ENCODE results near the gene PHC1. TPM values are rescaled to one million over a fixed set of nuclear protein-coding genes. Genes with fewer than 3 reads are reported as not detected.

Gene PHC1
- total and polyA plus RNA-seq, 7 donors, result 11.3 to 27.1 (median 17.7) TPM

GRCh38 chr12:8948701-8949341 lies 34.5 kb downstream of the PHC1 start:
- DNase-seq (no peak), ATAC-seq (peak in 1 of 4 donors; percentile 1)
- peaks cover 0 to 41% of the 10 kb centered on the region in 2 donors for H3K36me3 ChIP-seq (ENCODE audit: insufficient read depth in 1 of 2, low read depth in 1 of 2)
- no peaks in the 10 kb centered on the region for H3K27me3 ChIP-seq (ENCODE audit: insufficient read depth in 3 of 3, low read length in 2 of 3)
- peaks cover 24% of the 10 kb centered on the region for H3K4me1 ChIP-seq
- 0 to 1% (median 0%) methylated on average over 15 of the region's 15 CpGs for WGBS, 3 donors
- peak overlapping the region; percentile 99 for H3K27ac ChIP-seq
- intact Hi-C loops (cut with DNase I), result loop anchor here in 1 of 2 donors (5.0 kb wide), 1 partner anchor 37 kb away; the partner anchor contains the start of gene PHC1
- no peaks in the 10 kb centered on the region for H3K9me3 ChIP-seq
- peak overlapping the region; percentile 80 for H3K4me3 ChIP-seq
- TF ChIP-seq CTCF (IDR thresholded peaks at IDR 0.05), result no peak

GRCh38 chr12:8949342-8950220 lies 35.3 kb downstream of the PHC1 start, which contains the start of gene M6PR:
Gene M6PR (minus strand): TSS chr12:8949645. CDS start chr12:8946404, 3,241 bp downstream.
- peak; percentile 61 for TF ChIP-seq CTCF (IDR thresholded peaks at IDR 0.05)
- ATAC-seq (peak; percentile 95 to 97 (median 96)), DNase-seq (peak; percentile 93 to 97)
- H3K4me3 ChIP-seq, result peak within 1 kb of the TSS; percentile 80
- H3K27me3 ChIP-seq (ENCODE audit: insufficient read depth in 3 of 3, low read length in 2 of 3), result no peaks in the 10 kb centered on the region
- intact Hi-C loops (cut with DNase I), result loop anchor here (2.0 to 5.0 kb wide), 3 partner anchors 37 to 89 kb away; partner anchors contain the start of gene PHC1 (in 1 of the 2)
- 0 to 1% (median 0%) methylated on average over 66 of the region's 66 CpGs for WGBS, 3 donors
- no peaks in the 10 kb centered on the region for H3K9me3 ChIP-seq
- peaks cover 24% of the 10 kb centered on the region for H3K4me1 ChIP-seq
- H3K27ac ChIP-seq, result peak within 1 kb of the TSS; percentile 99
- peaks cover 0 to 37% of the 10 kb centered on the region in 2 donors for H3K36me3 ChIP-seq (ENCODE audit: insufficient read depth in 1 of 2, low read depth in 1 of 2)

GRCh38 chr12:8950221-8950527 lies 35.9 kb downstream of the PHC1 start:
- H3K4me1 ChIP-seq, result peaks cover 24% of the 10 kb centered on the region
- WGBS, 3 donors, result 0 to 1% (median 1%) methylated on average over 7 of the region's 7 CpGs
- H3K27me3 ChIP-seq (ENCODE audit: insufficient read depth in 3 of 3, low read length in 2 of 3), result no peaks in the 10 kb centered on the region
- peak overlapping the region; percentile 99 for H3K27ac ChIP-seq
- peaks cover 0 to 36% of the 10 kb centered on the region in 2 donors for H3K36me3 ChIP-seq (ENCODE audit: insufficient read depth in 1 of 2, low read depth in 1 of 2)
- ATAC-seq (no peak), DNase-seq (no peak)
- peak overlapping the region; percentile 80 for H3K4me3 ChIP-seq
- H3K9me3 ChIP-seq, result no peaks in the 10 kb centered on the region
- intact Hi-C loops (cut with DNase I), result loop anchor here (2.0 to 5.0 kb wide), 2 partner anchors 87 to 89 kb away; no protein-coding TSS in a partner anchor
- no peak for TF ChIP-seq CTCF (IDR thresholded peaks at IDR 0.05)

- no peaks in the 10 kb centered on the region for H3K9me3 ChIP-seq
- DNase-seq (no peak), ATAC-seq (no peak)
- intact Hi-C loops (cut with DNase I), result loop anchor here (2.0 to 5.0 kb wide), 2 partner anchors 86 to 88 kb away; no protein-coding TSS in a partner anchor
- peaks cover 24% of the 10 kb centered on the region for H3K4me1 ChIP-seq
- no peaks in the 10 kb centered on the region for H3K27me3 ChIP-seq (ENCODE audit: insufficient read depth in 3 of 3, low read length in 2 of 3)
- 14 to 25% (median 24%) methylated on average over 9 of the region's 9 CpGs for WGBS, 3 donors
- no peak for TF ChIP-seq CTCF (IDR thresholded peaks at IDR 0.05)
- peak overlapping the region; percentile 99 for H3K27ac ChIP-seq
- peaks cover 0 to 28% of the 10 kb centered on the region in 2 donors for H3K36me3 ChIP-seq (ENCODE audit: insufficient read depth in 1 of 2, low read depth in 1 of 2)
- H3K4me3 ChIP-seq, result peak overlapping the region; percentile 80
These were observed 36.6 kb downstream of the PHC1 start for GRCh38 chr12:8950702-8951478.

All from psoas muscle (tissue), 8 donors.